LNCaP clone FGC (cell line): ENCODE data around the gene DLG5.

ENCODE experiments used
- DNase-seq: peaks from one replicate; pipeline ENCODE4 v3.0.0-alpha.2; 2011; ENCODE audit warnings: low read depth
- H3K4me3 ChIP-seq: 2 replicates; pipeline ENCODE4 v1.5.1; 2011; ENCODE audit warnings: mild to moderate bottlenecking, low read depth, low read length, control low read depth
- TF ChIP-seq, protein P1 (sequence below): IDR thresholded peaks from 2 replicates; pipeline ENCODE4 v1.5.1; 2012; ENCODE audit warnings: mild to moderate bottlenecking; ENCODE audit not compliant: control insufficient read depth, insufficient read depth; ENCODE audit errors: extremely low read depth

DLG5 gene

GRCh38 chr10:77840636-77841035, 85.9 kb downstream of the DLG5 start:
- TF ChIP-seq, protein P1, sequence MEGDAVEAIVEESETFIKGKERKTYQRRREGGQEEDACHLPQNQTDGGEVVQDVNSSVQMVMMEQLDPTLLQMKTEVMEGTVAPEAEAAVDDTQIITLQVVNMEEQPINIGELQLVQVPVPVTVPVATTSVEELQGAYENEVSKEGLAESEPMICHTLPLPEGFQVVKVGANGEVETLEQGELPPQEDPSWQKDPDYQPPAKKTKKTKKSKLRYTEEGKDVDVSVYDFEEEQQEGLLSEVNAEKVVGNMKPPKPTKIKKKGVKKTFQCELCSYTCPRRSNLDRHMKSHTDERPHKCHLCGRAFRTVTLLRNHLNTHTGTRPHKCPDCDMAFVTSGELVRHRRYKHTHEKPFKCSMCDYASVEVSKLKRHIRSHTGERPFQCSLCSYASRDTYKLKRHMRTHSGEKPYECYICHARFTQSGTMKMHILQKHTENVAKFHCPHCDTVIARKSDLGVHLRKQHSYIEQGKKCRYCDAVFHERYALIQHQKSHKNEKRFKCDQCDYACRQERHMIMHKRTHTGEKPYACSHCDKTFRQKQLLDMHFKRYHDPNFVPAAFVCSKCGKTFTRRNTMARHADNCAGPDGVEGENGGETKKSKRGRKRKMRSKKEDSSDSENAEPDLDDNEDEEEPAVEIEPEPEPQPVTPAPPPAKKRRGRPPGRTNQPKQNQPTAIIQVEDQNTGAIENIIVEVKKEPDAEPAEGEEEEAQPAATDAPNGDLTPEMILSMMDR = no peak
- no peak overlapping the region for H3K4me3 ChIP-seq
- DNase-seq = no peak

- no peak for DNase-seq
- TF ChIP-seq, protein P1 = no peak
- no peak overlapping the region for H3K4me3 ChIP-seq
Measured at GRCh38 chr10:77837925-77838595, 88.5 kb downstream of the DLG5 start.

- DNase-seq = no peak
- H3K4me3 ChIP-seq = no peak overlapping the region
- TF ChIP-seq, protein P1 = peak; percentile 16; the same call in 1 of the 2 replicates
Measured at GRCh38 chr10:77837248-77837924, 89.2 kb downstream of the DLG5 start.

GRCh38 chr10:77836299-77836820, 90.2 kb downstream of the DLG5 start:
- TF ChIP-seq, protein P1 = 0 out of 2 replicates have a peak, but pooled peaks have one; percentile 5
- peak; percentile 90 for DNase-seq
- no peak overlapping the region; the same call in 1 of the 2 replicates for H3K4me3 ChIP-seq

DNA sequence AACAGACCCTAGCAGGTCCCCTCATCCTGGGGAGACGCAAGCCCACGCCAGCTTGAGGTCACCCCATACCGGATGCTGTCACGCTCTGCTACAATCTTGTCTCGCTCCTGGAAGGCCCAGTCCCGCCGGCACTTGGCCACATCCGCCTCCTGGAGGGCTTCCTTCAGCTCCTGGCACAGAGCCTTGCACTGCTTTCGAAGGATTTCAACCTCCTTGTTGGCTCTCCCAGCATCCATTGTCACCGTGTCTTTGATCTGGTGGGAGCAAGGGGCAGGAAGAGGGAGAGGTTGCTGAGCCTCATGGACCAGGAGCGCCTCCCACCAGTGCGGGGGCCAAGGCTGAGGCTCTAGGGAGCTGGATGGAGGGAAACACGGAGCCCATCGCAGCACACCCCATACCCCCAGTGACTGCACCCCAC, 90.9 kb downstream of the DLG5 start:
- TF ChIP-seq, protein P1 = no peak
- no peak for DNase-seq
- no peak overlapping the region for H3K4me3 ChIP-seq

- TF ChIP-seq, protein P1 = no peak
- no peak for DNase-seq
- H3K4me3 ChIP-seq = no peak overlapping the region
Measured at GRCh38 chr10:77834943-77835668, 91.4 kb downstream of the DLG5 start.
